ENCODE measurements around the gene SPNS3. TPM values are rescaled to one million over a fixed set of nuclear protein-coding genes. Genes with fewer than 3 reads are reported as not detected.

Gene SPNS3
- total RNA-seq, 1 experiment from 2014 or later: 0.37 TPM

GRCh38 chr17:4475001-4475400 lies 41.3 kb downstream of the SPNS3 start:
- Histone ChIP-seq H3K9ac (ENCODE audit: low read length) (no peak overlapping the region), H2AFZ (ENCODE audit: low read depth, low read length, poor library complexity, severe bottlenecking) (no peak overlapping the region), H4K20me1 (ENCODE audit: insufficient read depth) (no peaks in the 10 kb centered on the region), H3K4me1 (ENCODE audit: control insufficient read depth in 1 of 2, insufficient read depth in 2 of 2, low read length in 2 of 2) (peaks cover 20 to 27% of the 10 kb centered on the region in 2 experiments), H3K36me3 (ENCODE audit: control insufficient read depth in 1 of 2, insufficient read depth in 2 of 2, low read length in 2 of 2) (no peaks in the 10 kb centered on the region), H3K9me2 (ENCODE audit: insufficient read depth) (no peaks in the 10 kb centered on the region), H3K27me3 (ENCODE audit: insufficient read depth, low read length) (no peaks in the 10 kb centered on the region), H3K4me2 (ENCODE audit: low read length) (no peak overlapping the region), H3K9me3 (ENCODE audit: control insufficient read depth in 1 of 2, insufficient read depth in 1 of 2, low read depth in 1 of 2, low read length in 2 of 2) (no peaks in the 10 kb centered on the region), H3K4me3 (replicated peaks in 1 of 2; ENCODE audit: low read depth in 1 of 2, low read length in 2 of 2) (no peak overlapping the region), H3K79me2 (ENCODE audit: insufficient read depth, low read length) (no peaks in the 10 kb centered on the region), H3K27ac (ENCODE audit: low read depth, low read length) (no peak overlapping the region)
- DNase-seq (ENCODE audit: low read depth, low spot score): no peak
- ATAC-seq: no peak
- ChIA-PET CTCF (no interaction called here), POLR2A (no interaction called here), RAD21 (ENCODE audit: low non-redundant PET in 1 of 2, low total read pairs in 2 of 2, uncharacterized antibody in 2 of 2, unreplicated experiment in 2 of 2) (no interaction called here)
- no peak for TF ChIP-seq FOSL1 (IDR thresholded peaks at IDR 0.05; ENCODE audit: low read depth)
- TF ChIP-seq ZBTB33 (IDR thresholded peaks at IDR 0.05; ENCODE audit: extremely low read depth, insufficient replicate concordance, low read length): no peak
- no peak for TF ChIP-seq YY1 (IDR thresholded peaks at IDR 0.05; ENCODE audit: extremely low read depth, insufficient replicate concordance, low read depth, low read length)
- no peak for TF ChIP-seq EZH2phosphoT487 (IDR thresholded peaks at IDR 0.05; ENCODE audit: borderline replicate concordance)
- TF ChIP-seq ZNF274 (IDR thresholded peaks at IDR 0.05; ENCODE audit: low read depth, low read length): no peak
- TF ChIP-seq CEBPB (IDR thresholded peaks at IDR 0.05; ENCODE audit: low read depth): no peak
- no peak for TF ChIP-seq JUND (IDR thresholded peaks at IDR 0.05)
- TF ChIP-seq REST (IDR thresholded peaks at IDR 0.05; ENCODE audit: low read depth): no peak
- TF ChIP-seq ZFX (IDR thresholded peaks at IDR 0.05): no peak
- no peak for TF ChIP-seq POLR2A (IDR thresholded peaks at IDR 0.05; ENCODE audit: borderline replicate concordance, extremely low read depth, insufficient read depth, insufficient read length)
- TF ChIP-seq CTCF (IDR thresholded peaks at IDR 0.05 in 2 of 3, conservative IDR thresholded peaks at IDR 0.05 in 1 of 3; ENCODE audit: borderline replicate concordance in 1 of 3, insufficient read depth in 1 of 3, low read depth in 2 of 3, low read length in 2 of 3): no peak
- TF ChIP-seq ATF3 (IDR thresholded peaks at IDR 0.05): no peak
- no TSS peak for BruUV-seq (replicated peaks)
- intact Hi-C loops (cut with micrococcal nuclease): no loop called here

Measured in HCT116 (cell line).